PFSK-1 (cell line): ENCODE data around the gene COL6A2.

Source experiments
- FOXP2 ChIP-seq: optimal IDR thresholded peaks from 2 replicates; pipeline ENCODE3; 2011; ENCODE audit warnings: borderline replicate concordance, control low read depth, inconsistent platforms; ENCODE audit not compliant: insufficient read depth; ENCODE audit errors: extremely low read length, extremely low read depth
- POLR2AphosphoS5 ChIP-seq: IDR thresholded peaks from 2 replicates; pipeline ENCODE4 v1.6.1; 2012; ENCODE audit warnings: low read depth, mild to moderate bottlenecking, control low read depth, low read length, moderate library complexity
- REST ChIP-seq, 2 experiments: IDR thresholded peaks; 2 replicates each; pipeline versions ENCODE4 v1.6.1 to v1.8.0; 2011 to 2012; ENCODE audit warnings: low read depth in 2 of 2, low read length in 2 of 2, control low read depth in 1 of 2, inconsistent platforms in 1 of 2, mild to moderate bottlenecking in 1 of 2, moderate library complexity in 1 of 2; ENCODE audit not compliant: insufficient read depth in 1 of 2
- SIN3A ChIP-seq: IDR thresholded peaks from 2 replicates; pipeline ENCODE4 v1.6.1; 2012; ENCODE audit warnings: mild to moderate bottlenecking, low read length, moderate library complexity, borderline replicate concordance; ENCODE audit not compliant: insufficient read depth
- TAF1 ChIP-seq: IDR thresholded peaks from 2 replicates; pipeline ENCODE4 v1.6.1; 2012; ENCODE audit warnings: low read length, control low read depth, borderline replicate concordance; ENCODE audit not compliant: insufficient read depth

The COL6A2 gene

DNA sequence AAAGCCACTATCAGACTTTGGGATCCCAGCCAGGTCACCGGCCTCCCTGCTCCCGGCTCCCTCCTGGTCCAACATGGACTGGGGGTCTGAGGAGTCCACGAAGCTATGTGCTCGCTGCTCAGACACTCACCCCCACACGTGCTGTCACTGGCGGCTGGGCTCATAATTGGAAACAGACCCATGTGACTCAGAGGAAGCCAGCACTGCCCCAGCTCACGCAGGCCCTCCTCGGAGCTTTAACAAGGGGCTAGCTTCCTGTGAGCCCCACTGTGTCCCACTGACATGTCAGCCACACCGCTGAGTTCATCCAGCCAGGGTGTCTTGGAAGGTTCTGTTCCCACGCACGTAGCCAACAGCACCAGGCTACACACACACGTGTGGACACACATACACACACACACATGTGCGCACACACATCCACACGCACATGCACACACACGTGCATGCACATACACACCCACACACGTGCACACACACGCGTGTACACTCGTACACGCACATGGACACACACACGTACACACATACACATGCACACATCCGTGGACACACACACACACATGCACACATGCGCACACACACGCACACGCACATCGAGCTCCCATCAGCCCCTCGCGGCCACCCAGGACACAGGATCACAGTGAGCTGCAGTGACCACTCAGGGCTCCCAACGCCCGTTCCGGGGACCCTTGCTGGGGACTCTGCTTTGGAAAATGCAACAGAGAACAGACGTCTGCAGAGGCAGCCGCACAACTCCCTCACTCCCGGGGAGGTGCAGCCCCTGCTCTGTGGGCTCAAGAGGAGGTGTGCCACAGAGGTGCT is 18.4 kb upstream of the COL6A2 start:
- TF ChIP-seq POLR2AphosphoS5 (peak; percentile 31; the same call in 1 of the 2 replicates), REST (IDR thresholded peaks at IDR 0.05; ENCODE audit: insufficient read depth in 1 of 2, low read depth in 2 of 2, low read length in 2 of 2) (no peak)

- TF ChIP-seq SIN3A (no peak), POLR2AphosphoS5 (no peak), FOXP2 (no peak), REST (IDR thresholded peaks at IDR 0.05; ENCODE audit: insufficient read depth in 1 of 2, low read depth in 2 of 2, low read length in 2 of 2) (no peak), TAF1 (no peak)
Measured at GRCh38 chr21:46080171-46081021, 17.5 kb upstream of the COL6A2 start.

DNA sequence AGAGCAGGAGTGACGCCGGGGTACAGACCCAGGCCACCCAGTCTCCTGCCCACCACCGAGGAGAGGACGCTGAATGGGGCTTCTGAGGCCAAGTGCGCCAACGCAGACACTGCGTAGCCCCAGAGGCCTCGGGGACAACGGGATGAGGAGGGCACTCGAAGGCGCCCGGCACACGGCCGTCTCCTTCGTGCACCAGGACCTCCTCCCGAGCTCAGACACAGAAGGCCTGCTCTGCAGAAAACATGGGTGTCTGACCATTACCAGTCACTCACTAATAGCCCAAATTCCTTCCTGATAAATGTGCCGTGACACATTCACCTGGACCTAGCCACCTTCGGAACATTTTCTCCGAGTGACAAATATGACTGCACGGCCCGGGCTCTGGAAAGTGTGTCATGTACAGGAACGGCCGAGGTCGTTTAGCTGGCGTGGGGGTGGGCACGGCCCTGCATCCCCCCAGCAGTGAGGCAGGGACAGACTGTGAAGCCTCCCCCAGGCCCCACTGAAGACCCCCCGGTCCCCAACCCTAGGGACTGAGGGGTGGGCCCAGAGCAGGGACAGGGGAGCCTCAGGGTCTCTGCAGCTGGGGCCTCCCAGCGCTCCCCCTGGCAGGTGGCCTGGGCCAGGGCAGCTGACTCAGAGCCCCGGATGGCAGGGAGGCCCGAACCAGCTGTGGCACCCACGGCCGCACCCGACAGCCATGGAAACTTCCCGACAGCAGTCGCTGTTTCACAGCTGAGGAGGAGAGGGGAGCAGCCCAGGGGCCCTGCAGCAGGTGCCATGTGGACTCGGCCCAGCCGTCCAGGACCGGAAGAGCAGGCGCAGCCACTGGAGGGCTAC is 16.7 kb upstream of the COL6A2 start:
- TF ChIP-seq FOXP2 (no peak), SIN3A (no peak), TAF1 (no peak), REST (IDR thresholded peaks at IDR 0.05; ENCODE audit: insufficient read depth in 1 of 2, low read depth in 2 of 2, low read length in 2 of 2) (no peak), POLR2AphosphoS5 (no peak)

GRCh38 chr21:46081862-46082712 is 15.8 kb upstream of the COL6A2 start:
- TF ChIP-seq REST (IDR thresholded peaks at IDR 0.05; ENCODE audit: insufficient read depth in 1 of 2, low read depth in 2 of 2, low read length in 2 of 2) = no peak
- no peak for TF ChIP-seq POLR2AphosphoS5
- no peak for TF ChIP-seq FOXP2
- no peak for TF ChIP-seq TAF1
- TF ChIP-seq SIN3A = no peak
